ENCODE data around the gene IQCM. TPM values are rescaled to one million over a fixed set of nuclear protein-coding genes. Genes with fewer than 3 reads are reported as not detected.
A peak's percentile ranks its signal among the peaks of the same experiment; 100 is the strongest.

Gene IQCM
- total RNA-seq, 1 experiment from 2014 or later: 0.11 TPM

DNA sequence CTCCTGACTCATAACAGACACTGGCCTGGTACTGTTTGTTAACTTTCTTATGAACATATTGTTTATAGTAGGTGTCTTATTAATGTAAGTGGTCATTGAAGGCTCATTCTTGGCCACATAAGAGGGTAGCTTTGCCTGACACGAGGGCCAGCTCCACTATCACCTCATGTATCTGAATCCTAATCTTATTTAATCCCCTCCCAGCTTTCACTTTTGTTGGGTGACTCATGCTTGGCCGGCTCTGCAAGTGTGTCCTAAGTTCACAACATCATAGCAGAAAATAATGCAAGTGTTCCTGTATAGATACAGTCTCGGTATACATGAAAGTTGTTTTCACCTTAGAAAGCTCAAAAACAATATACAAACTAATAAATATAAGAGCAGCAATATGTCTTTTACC is 283.8 kb downstream of the IQCM start:
- DNase-seq (ENCODE audit: low spot score) (no peak), ATAC-seq (no peak)
- ChIA-PET POLR2A (no interaction called here), CTCF (no interaction called here)
- no peaks in the 10 kb centered on the region for H3K36me3 Mint-ChIP-seq
- no peak overlapping the region for H3K27ac Mint-ChIP-seq
- H3K9me3 Mint-ChIP-seq: peaks cover 9% of the 10 kb centered on the region
- TF ChIP-seq MXD4 (CRISPR knock-in tag; IDR thresholded peaks at IDR 0.05; ENCODE audit: borderline replicate concordance) (no peak), NR3C1 (CRISPR knock-in tag; conservative IDR thresholded peaks at IDR 0.05; ENCODE audit: low read depth) (no peak), HMGA2 (CRISPR knock-in tag; IDR thresholded peaks at IDR 0.05) (no peak), ZNF512 (CRISPR knock-in tag; IDR thresholded peaks at IDR 0.05; ENCODE audit: borderline replicate concordance) (no peak)
- no peaks in the 10 kb centered on the region for H3K4me1 Mint-ChIP-seq
- no peak overlapping the region for H3K4me3 Mint-ChIP-seq
- H3K27me3 Mint-ChIP-seq (ENCODE audit: low read depth): no peaks in the 10 kb centered on the region

DNA sequence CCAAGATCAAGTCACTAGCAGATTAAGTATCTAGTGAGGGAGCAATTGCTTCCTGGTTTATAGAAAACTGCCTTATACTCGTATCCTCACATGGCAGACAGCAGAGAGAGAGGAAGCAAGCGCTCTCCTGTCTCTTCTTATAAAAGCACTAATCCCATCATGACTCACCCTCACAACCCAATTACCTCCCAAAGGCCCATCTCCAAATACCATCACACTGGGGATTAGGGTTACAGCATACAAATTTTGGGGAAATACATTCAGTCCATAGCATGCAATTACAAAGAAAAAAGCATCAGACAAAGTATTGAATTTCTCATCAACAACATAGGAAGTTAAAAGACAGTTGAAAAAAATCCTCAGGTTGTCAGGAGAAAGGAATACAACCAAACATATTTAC is 292.6 kb downstream of the IQCM start:
- ChIA-PET CTCF (no interaction called here), POLR2A (no interaction called here)
- no peak for TF ChIP-seq FOXJ3 (CRISPR knock-in tag; IDR thresholded peaks at IDR 0.05; ENCODE audit: borderline replicate concordance)
- ATAC-seq (no peak), DNase-seq (ENCODE audit: low spot score) (no peak)
- no peaks in the 10 kb centered on the region; the same call in 1 of the 2 replicates for H3K9me3 Mint-ChIP-seq
- H3K27me3 Mint-ChIP-seq (ENCODE audit: low read depth): no peaks in the 10 kb centered on the region
- no peak overlapping the region for H3K4me3 Mint-ChIP-seq
- no peak overlapping the region for H3K27ac Mint-ChIP-seq
- no peaks in the 10 kb centered on the region for H3K36me3 Mint-ChIP-seq
- H3K4me1 Mint-ChIP-seq: peaks cover 8% of the 10 kb centered on the region

GRCh38 chr4:149521611-149522425 is 293.8 kb downstream of the IQCM start:
- POLR2A ChIA-PET: no interaction called here

More at GRCh38 chr4:149521611-149522425, 293.8 kb downstream of the IQCM start:
- TF ChIP-seq ZNF263 (CRISPR knock-in tag; IDR thresholded peaks at IDR 0.05; ENCODE audit: low read depth) (no peak), RORB (CRISPR knock-in tag; IDR thresholded peaks at IDR 0.05) (no peak), NR3C1 (CRISPR knock-in tag; conservative IDR thresholded peaks at IDR 0.05; ENCODE audit: low read depth) (no peak), ZNF396 (CRISPR knock-in tag; IDR thresholded peaks at IDR 0.05; ENCODE audit: borderline replicate concordance) (no peak), IRF1 (CRISPR knock-in tag; IDR thresholded peaks at IDR 0.05) (no peak), ESRRA (CRISPR knock-in tag; IDR thresholded peaks at IDR 0.05; ENCODE audit: borderline replicate concordance) (no peak), ZNF138 (CRISPR knock-in tag; conservative IDR thresholded peaks at IDR 0.05) (no peak), SMAD3 (CRISPR knock-in tag; IDR thresholded peaks at IDR 0.05; ENCODE audit: borderline replicate concordance) (no peak), NFE2L1 (CRISPR knock-in tag; IDR thresholded peaks at IDR 0.05) (no peak), CREM (CRISPR knock-in tag; IDR thresholded peaks at IDR 0.05) (no peak)
- TF ChIP-seq, protein P1, sequence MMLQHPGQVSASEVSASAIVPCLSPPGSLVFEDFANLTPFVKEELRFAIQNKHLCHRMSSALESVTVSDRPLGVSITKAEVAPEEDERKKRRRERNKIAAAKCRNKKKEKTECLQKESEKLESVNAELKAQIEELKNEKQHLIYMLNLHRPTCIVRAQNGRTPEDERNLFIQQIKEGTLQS (CRISPR knock-in tag; conservative IDR thresholded peaks at IDR 0.05): no peak
- TF ChIP-seq, protein P2, sequence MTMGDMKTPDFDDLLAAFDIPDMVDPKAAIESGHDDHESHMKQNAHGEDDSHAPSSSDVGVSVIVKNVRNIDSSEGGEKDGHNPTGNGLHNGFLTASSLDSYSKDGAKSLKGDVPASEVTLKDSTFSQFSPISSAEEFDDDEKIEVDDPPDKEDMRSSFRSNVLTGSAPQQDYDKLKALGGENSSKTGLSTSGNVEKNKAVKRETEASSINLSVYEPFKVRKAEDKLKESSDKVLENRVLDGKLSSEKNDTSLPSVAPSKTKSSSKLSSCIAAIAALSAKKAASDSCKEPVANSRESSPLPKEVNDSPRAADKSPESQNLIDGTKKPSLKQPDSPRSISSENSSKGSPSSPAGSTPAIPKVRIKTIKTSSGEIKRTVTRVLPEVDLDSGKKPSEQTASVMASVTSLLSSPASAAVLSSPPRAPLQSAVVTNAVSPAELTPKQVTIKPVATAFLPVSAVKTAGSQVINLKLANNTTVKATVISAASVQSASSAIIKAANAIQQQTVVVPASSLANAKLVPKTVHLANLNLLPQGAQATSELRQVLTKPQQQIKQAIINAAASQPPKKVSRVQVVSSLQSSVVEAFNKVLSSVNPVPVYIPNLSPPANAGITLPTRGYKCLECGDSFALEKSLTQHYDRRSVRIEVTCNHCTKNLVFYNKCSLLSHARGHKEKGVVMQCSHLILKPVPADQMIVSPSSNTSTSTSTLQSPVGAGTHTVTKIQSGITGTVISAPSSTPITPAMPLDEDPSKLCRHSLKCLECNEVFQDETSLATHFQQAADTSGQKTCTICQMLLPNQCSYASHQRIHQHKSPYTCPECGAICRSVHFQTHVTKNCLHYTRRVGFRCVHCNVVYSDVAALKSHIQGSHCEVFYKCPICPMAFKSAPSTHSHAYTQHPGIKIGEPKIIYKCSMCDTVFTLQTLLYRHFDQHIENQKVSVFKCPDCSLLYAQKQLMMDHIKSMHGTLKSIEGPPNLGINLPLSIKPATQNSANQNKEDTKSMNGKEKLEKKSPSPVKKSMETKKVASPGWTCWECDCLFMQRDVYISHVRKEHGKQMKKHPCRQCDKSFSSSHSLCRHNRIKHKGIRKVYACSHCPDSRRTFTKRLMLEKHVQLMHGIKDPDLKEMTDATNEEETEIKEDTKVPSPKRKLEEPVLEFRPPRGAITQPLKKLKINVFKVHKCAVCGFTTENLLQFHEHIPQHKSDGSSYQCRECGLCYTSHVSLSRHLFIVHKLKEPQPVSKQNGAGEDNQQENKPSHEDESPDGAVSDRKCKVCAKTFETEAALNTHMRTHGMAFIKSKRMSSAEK (CRISPR knock-in tag; IDR thresholded peaks at IDR 0.05; ENCODE audit: borderline replicate concordance): no peak
- TF ChIP-seq, protein P3, sequence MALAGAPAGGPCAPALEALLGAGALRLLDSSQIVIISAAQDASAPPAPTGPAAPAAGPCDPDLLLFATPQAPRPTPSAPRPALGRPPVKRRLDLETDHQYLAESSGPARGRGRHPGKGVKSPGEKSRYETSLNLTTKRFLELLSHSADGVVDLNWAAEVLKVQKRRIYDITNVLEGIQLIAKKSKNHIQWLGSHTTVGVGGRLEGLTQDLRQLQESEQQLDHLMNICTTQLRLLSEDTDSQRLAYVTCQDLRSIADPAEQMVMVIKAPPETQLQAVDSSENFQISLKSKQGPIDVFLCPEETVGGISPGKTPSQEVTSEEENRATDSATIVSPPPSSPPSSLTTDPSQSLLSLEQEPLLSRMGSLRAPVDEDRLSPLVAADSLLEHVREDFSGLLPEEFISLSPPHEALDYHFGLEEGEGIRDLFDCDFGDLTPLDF (CRISPR knock-in tag; IDR thresholded peaks at IDR 0.05): no peak
- no peak for DNase-seq (ENCODE audit: low spot score)
- Mint-ChIP-seq H3K27ac (no peak overlapping the region), H3K27me3 (ENCODE audit: low read depth) (no peaks in the 10 kb centered on the region), H3K9me3 (peaks cover 6% of the 10 kb centered on the region), H3K36me3 (no peaks in the 10 kb centered on the region), H3K4me3 (no peak overlapping the region), H3K4me1 (peaks cover 8% of the 10 kb centered on the region)
- CTCF ChIA-PET: no interaction called here
- peak; percentile 44; the same call in 1 of the 2 replicates for ATAC-seq
